HepG2 (cell line): ENCODE measurements around the gene ANKUB1. TPM values are rescaled to one million over a fixed set of nuclear protein-coding genes. Genes with fewer than 3 reads are reported as not detected.

Experiments used
- ATAC-seq: fragments of 200-7000 bp; cut with Tn5 transposase; 3 replicates; pipeline ENCODE4 v1.9.1; 2020; ENCODE audit warnings: mild to moderate bottlenecking, moderate library complexity
- BruUV-seq: library from RNA; stranded (reverse); fragments of 400-500 nt; replicated peaks from 2 replicates; lab custom pipeline; 2021; lab: Mats Ljungman, UMichigan
- CTCF ChIA-PET: fragments of 300-600 bp; formaldehyde crosslinking; extraction: SDS; loops from one replicate; lab custom pipeline; 2021; ENCODE audit warnings: low total read pairs, inconsistent platforms, low intra/inter-chr PET ratio; lab: Yijun Ruan, JAX
- POLR2A ChIA-PET: fragments of 350-600 bp; sonication (Branson Sonifier 250); formaldehyde crosslinking; loops from one replicate; lab custom pipeline; 2020; ENCODE audit warnings: antibody characterized with exemption, inconsistent platforms; lab: Yijun Ruan, JAX
- DNase-seq: peaks from one replicate; pipeline ENCODE4 v3.0.0-alpha.2; 2015; ENCODE audit warnings: low spot score
- FAIRE-seq: peaks from 3 replicates; lab custom pipeline; 2011; peaks lifted over from hg19 to GRCh38; lab: Jason Lieb, UNC
- H2AFZ ChIP-seq: one replicate; pipeline ENCODE4 v1.6.1; 2011; ENCODE audit warnings: low read length, inconsistent platforms
- H3K27ac ChIP-seq: fragments of 300-600 bp; 3 replicates; pipeline ENCODE4 v1.8.0; 2011; ENCODE audit warnings: mixed run types, mild to moderate bottlenecking, mixed read lengths, low read length, inconsistent platforms; ENCODE audit not compliant: insufficient read depth; ENCODE audit errors: extremely low read length
- H3K27me3 ChIP-seq, 2 experiments: fragments of 200-600 bp in 1 of 2; 2 replicates in 1 of 2; 3 replicates in 1 of 2; pipeline versions ENCODE4 v1.6.0 to v1.8.0; 2011; ENCODE audit warnings: low read length in 2 of 2, mild to moderate bottlenecking in 2 of 2, moderate library complexity in 2 of 2, inconsistent platforms in 1 of 2; ENCODE audit not compliant: insufficient read depth in 2 of 2, control insufficient read depth in 1 of 2
- H3K36me3 ChIP-seq, 2 experiments: fragments of 200-600 bp in 1 of 2; replicated peaks in 1 of 2; 2 replicates in 1 of 2; 3 replicates in 1 of 2; pipeline versions ENCODE4 v1.5.1 to v1.8.0; 2011; ENCODE audit warnings: low read length in 2 of 2, inconsistent platforms in 1 of 2; ENCODE audit not compliant: insufficient read depth in 2 of 2, control insufficient read depth in 1 of 2
- H3K4me1 ChIP-seq: 2 replicates; pipeline ENCODE4 v1.5.1; 2012; ENCODE audit warnings: low read length, inconsistent platforms; ENCODE audit not compliant: insufficient read depth
- H3K4me2 ChIP-seq: 2 replicates; pipeline ENCODE4 v1.6.0; 2011; ENCODE audit warnings: low read depth, low read length, inconsistent platforms
- H3K4me3 ChIP-seq, 3 experiments: fragments of 200-600 bp in 1 of 3; sonication (generic), shearing (Covaris generic) in 1 of 3; replicated peaks in 1 of 3; 2 replicates each; pipeline ENCODE4 v1.5.1; 2011 to 2016; ENCODE audit warnings: low read length in 3 of 3, inconsistent platforms in 2 of 3, low read depth in 2 of 3, mild to moderate bottlenecking in 2 of 3, control low read depth in 1 of 3, mixed read lengths in 1 of 3; ENCODE audit not compliant: insufficient read depth in 1 of 3
- H3K79me2 ChIP-seq: one replicate; pipeline ENCODE4 v1.6.1; 2011; ENCODE audit warnings: low read length, inconsistent platforms; ENCODE audit not compliant: insufficient read depth
- H3K9ac ChIP-seq: 2 replicates; pipeline ENCODE4 v1.6.0; 2011; ENCODE audit warnings: mild to moderate bottlenecking, low read depth, low read length, inconsistent platforms; ENCODE audit not compliant: insufficient read depth
- H3K9me3 ChIP-seq: 2 replicates; pipeline ENCODE4 v1.5.1; 2012; ENCODE audit warnings: mild to moderate bottlenecking, low read length
- H4K20me1 ChIP-seq: 2 replicates; pipeline ENCODE4 v1.6.0; 2011; ENCODE audit warnings: inconsistent platforms, mild to moderate bottlenecking, low read length, moderate library complexity; ENCODE audit not compliant: insufficient read depth
- CEBPZ ChIP-seq: IDR thresholded peaks from 2 replicates; pipeline ENCODE4 v1.6.1; 2012; ENCODE audit warnings: low read length, improper control_type of control experiment
- CHD2 ChIP-seq: IDR thresholded peaks from 2 replicates; pipeline ENCODE4 v1.6.1; 2011; ENCODE audit warnings: low read depth, low read length, improper control_type of control experiment
- E2F2 ChIP-seq: sonication (generic); formaldehyde crosslinking; IDR thresholded peaks from 2 replicates; pipeline ENCODE4 v1.4.0; 2020; ENCODE audit warnings: missing genetic modification reagents, borderline replicate concordance
- ISX ChIP-seq: sonication (generic); formaldehyde crosslinking; conservative IDR thresholded peaks from 2 replicates; pipeline ENCODE4 v1.5.0; 2020; ENCODE audit warnings: missing genetic modification reagents
- JUNB ChIP-seq: sonication (generic); formaldehyde crosslinking; IDR thresholded peaks from 2 replicates; pipeline ENCODE4 v1.8.0; 2022; ENCODE audit warnings: missing genetic modification reagents, mild to moderate bottlenecking, borderline replicate concordance
- NFATC3 ChIP-seq: sonication (generic); formaldehyde crosslinking; IDR thresholded peaks from 2 replicates; pipeline ENCODE4 v1.5.1; 2020; ENCODE audit warnings: mild to moderate bottlenecking, missing genetic modification reagents
- REXO4 ChIP-seq: sonication (generic); formaldehyde crosslinking; IDR thresholded peaks from 2 replicates; pipeline ENCODE4 v1.8.0; 2022; ENCODE audit warnings: missing genetic modification reagents, mild to moderate bottlenecking, borderline replicate concordance
- RFXAP ChIP-seq: sonication (generic); formaldehyde crosslinking; IDR thresholded peaks from 2 replicates; pipeline ENCODE4 v1.4.0; 2020; ENCODE audit warnings: missing genetic modification reagents, borderline replicate concordance
- SOX5 ChIP-seq: IDR thresholded peaks from 2 replicates; pipeline ENCODE4 v1.6.1; 2016; ENCODE audit warnings: borderline replicate concordance
- SP1 ChIP-seq, 2 experiments: fragments of 450-650 bp in 1 of 2; sonication (generic) in 1 of 2; formaldehyde crosslinking in 1 of 2; IDR thresholded peaks; 2 replicates each; pipeline versions ENCODE4 v1.4.0 to v1.6.1; 2016 to 2020; ENCODE audit warnings: missing genetic modification reagents in 1 of 2
- SRSF4 ChIP-seq: fragments of 200-400 bp; formaldehyde crosslinking; IDR thresholded peaks from one replicate; pipeline ENCODE4 v1.6.1; 2018; ENCODE audit warnings: mild to moderate bottlenecking, low read depth, low read length, moderate library complexity; ENCODE audit not compliant: poor library complexity, severe bottlenecking
- THYN1 ChIP-seq: sonication (generic); formaldehyde crosslinking; IDR thresholded peaks from 2 replicates; pipeline ENCODE4 v1.8.1; 2023; ENCODE audit warnings: low read depth, mild to moderate bottlenecking, moderate library complexity, missing genetic modification reagents, borderline replicate concordance
- ZNF101 ChIP-seq: sonication (generic); formaldehyde crosslinking; IDR thresholded peaks from 2 replicates; pipeline ENCODE4 v1.4.0; 2020; ENCODE audit warnings: mild to moderate bottlenecking, low read depth, missing genetic modification reagents, borderline replicate concordance
- ZNF281 ChIP-seq: sonication (generic); formaldehyde crosslinking; IDR thresholded peaks from 2 replicates; pipeline ENCODE4 v1.4.0; 2020; ENCODE audit warnings: missing genetic modification reagents, borderline replicate concordance
- ZNF501 ChIP-seq: sonication (generic); formaldehyde crosslinking; IDR thresholded peaks from 2 replicates; pipeline ENCODE4 v1.5.1; 2020; ENCODE audit warnings: mild to moderate bottlenecking, moderate library complexity, missing genetic modification reagents
- ZNF841 ChIP-seq: sonication (generic); formaldehyde crosslinking; IDR thresholded peaks from 2 replicates; pipeline ENCODE4 v1.8.1; 2023; ENCODE audit warnings: missing genetic modification reagents, borderline replicate concordance
- ZNF883 ChIP-seq: sonication (generic); formaldehyde crosslinking; IDR thresholded peaks from 2 replicates; pipeline ENCODE4 v1.5.1; 2020; ENCODE audit warnings: mild to moderate bottlenecking, missing genetic modification reagents; ENCODE audit errors: not compliant biosample characterization
- WGBS: methylation state at CpG from one replicate; pipeline ENCODE4 v1.1.6; 2017; ENCODE audit warnings: low lambda C conversion rate; 5-methylcytosine and 5-hydroxymethylcytosine counted together
- in situ Hi-C: cut with HindIII; loops from 2 replicates; pipeline ENCODE4 v1.10.0; 2017; ENCODE audit warnings: low pct_unique_long_range_greater_than_20kb; ENCODE audit not compliant: extremely low pct_ligation_motif_present
- intact Hi-C: fragments of 100-400 bp; cut with micrococcal nuclease; formaldehyde crosslinking; loops from one replicate; pipeline ENCODE4 v1.10.0; 2022; ENCODE audit not compliant: unreplicated experiment
- polyA plus RNA-seq, 8 experiments: library from polyadenylated mRNA; depleted of rRNA in 3 of 8; stranded (reverse) in 7 of 8; unstranded in 1 of 8; fragments of >200 nt; fragmentation: Illumina TruSeq in 4 of 8; extraction: Trizol in 4 of 8; gene quantifications; 2 replicates each; pipeline versions ENCODE4 v1.2.1 to v1.2.3, GENCODE V29; 2011 to 2016; ENCODE audit warnings: low read depth in 4 of 8, missing spikeins in 1 of 8, mixed read lengths in 1 of 8; ENCODE audit not compliant: insufficient read depth in 1 of 8
- total RNA-seq, 5 experiments: library from RNA; depleted of rRNA; stranded (reverse); fragments of >200 nt; fragmentation: Illumina TruSeq; extraction: Trizol; gene quantifications; 2 replicates each; pipeline ENCODE4 v1.2.3, GENCODE V29; 2016; ENCODE audit warnings: low read depth in 1 of 5

The ANKUB1 gene
- total and polyA plus RNA-seq, 2 of the 13 experiments (the other 11 are each of a cell fraction or from before 2014, with no cell fraction given) = not detected

GRCh38 chr3:149801639-149802038, 9.3 kb upstream of the ANKUB1 start (continued):
- TF ChIP-seq ZNF281 (CRISPR knock-in tag) (no peak), SOX5 (CRISPR knock-in tag) (no peak), REXO4 (CRISPR knock-in tag) (no peak), NFATC3 (CRISPR knock-in tag) (no peak)
- TF ChIP-seq, all 625 proteins: peak for 0

- no peak overlapping the region for H3K27ac ChIP-seq
- no peak overlapping the region for H3K9ac ChIP-seq
- no peaks in the 10 kb centered on the region for H4K20me1 ChIP-seq
- H2AFZ ChIP-seq = no peak overlapping the region
- H3K27me3 ChIP-seq = no peaks in the 10 kb centered on the region
- ATAC-seq (no peak), DNase-seq (no peak), FAIRE-seq (no peak)
- no TSS peak for BruUV-seq
- no peaks in the 10 kb centered on the region for H3K36me3 ChIP-seq
- no peaks in the 10 kb centered on the region for H3K79me2 ChIP-seq
- no peak overlapping the region for H3K4me2 ChIP-seq
- ChIA-PET POLR2A (no interaction called here), CTCF (no interaction called here)
- no peak overlapping the region for H3K4me3 ChIP-seq
- no peaks in the 10 kb centered on the region for H3K4me1 ChIP-seq
- in situ Hi-C loops = no loop called here
- no peaks in the 10 kb centered on the region for H3K9me3 ChIP-seq
- 6% methylated on average over 1 of the region's 1 CpG for WGBS
- intact Hi-C loops = no loop called here
- TF ChIP-seq SRSF4 (no peak), CEBPZ (no peak), THYN1 (no peak), SP1 (IDR thresholded peaks at IDR 0.05) (no peak), SP1 (CRISPR knock-in tag; IDR thresholded peaks at IDR 0.05) (no peak), RFXAP (CRISPR knock-in tag) (no peak), ZNF883 (no peak), JUNB (CRISPR knock-in tag) (no peak), ZNF501 (no peak), ISX (CRISPR knock-in tag) (no peak), ZNF101 (CRISPR knock-in tag) (no peak), E2F2 (CRISPR knock-in tag) (no peak), CHD2 (no peak), ZNF841 (no peak)
Measured at GRCh38 chr3:149801195-149801594, 8.8 kb upstream of the ANKUB1 start.
